ENCODE data around the gene RICTOR. TPM values are rescaled to one million over a fixed set of nuclear protein-coding genes. Genes with fewer than 3 reads are reported as not detected.
A peak's percentile ranks its signal among the peaks of the same experiment; 100 is the strongest.

Gene RICTOR
- total and polyA plus RNA-seq, 12 donors, result 3.1 to 88.3 (median 45.5) TPM

DNA sequence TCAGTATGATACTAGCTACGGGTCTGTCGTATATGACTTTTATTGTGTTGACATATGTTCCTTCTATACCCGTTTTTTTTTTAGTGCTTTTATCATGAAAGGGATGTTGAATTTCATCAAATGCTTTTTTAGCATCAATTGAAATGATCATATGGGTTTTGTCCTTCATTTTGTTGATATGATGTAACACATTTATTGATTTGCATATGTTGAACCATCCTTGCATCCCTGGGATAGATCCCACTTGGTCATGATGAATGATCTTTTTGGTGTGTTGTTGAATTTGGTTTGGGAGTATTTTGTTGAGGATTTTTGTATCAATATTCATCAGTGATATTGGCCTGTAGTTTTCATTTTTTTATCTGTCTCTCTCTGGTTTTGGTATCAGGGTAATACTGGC lies 177.4 kb downstream of the RICTOR start:
- TF ChIP-seq, protein P1, sequence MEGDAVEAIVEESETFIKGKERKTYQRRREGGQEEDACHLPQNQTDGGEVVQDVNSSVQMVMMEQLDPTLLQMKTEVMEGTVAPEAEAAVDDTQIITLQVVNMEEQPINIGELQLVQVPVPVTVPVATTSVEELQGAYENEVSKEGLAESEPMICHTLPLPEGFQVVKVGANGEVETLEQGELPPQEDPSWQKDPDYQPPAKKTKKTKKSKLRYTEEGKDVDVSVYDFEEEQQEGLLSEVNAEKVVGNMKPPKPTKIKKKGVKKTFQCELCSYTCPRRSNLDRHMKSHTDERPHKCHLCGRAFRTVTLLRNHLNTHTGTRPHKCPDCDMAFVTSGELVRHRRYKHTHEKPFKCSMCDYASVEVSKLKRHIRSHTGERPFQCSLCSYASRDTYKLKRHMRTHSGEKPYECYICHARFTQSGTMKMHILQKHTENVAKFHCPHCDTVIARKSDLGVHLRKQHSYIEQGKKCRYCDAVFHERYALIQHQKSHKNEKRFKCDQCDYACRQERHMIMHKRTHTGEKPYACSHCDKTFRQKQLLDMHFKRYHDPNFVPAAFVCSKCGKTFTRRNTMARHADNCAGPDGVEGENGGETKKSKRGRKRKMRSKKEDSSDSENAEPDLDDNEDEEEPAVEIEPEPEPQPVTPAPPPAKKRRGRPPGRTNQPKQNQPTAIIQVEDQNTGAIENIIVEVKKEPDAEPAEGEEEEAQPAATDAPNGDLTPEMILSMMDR (IDR thresholded peaks at IDR 0.05), result no peak
- ATAC-seq (no peak), DNase-seq (no peak)
- 87 to 90% methylated on average over 3 of the region's 3 CpGs for whole genome bisulfite sequencing, 2 donors
- H3K27ac ChIP-seq, result no peak overlapping the region
- no peaks in the 10 kb centered on the region for H3K4me1 ChIP-seq
- H3K36me3 ChIP-seq, result peaks cover 0 to 34% (median 0%) of the 10 kb centered on the region in 9 donors
- intact Hi-C loops (cut with DNase I), result no loop called here
- H3K4me3 ChIP-seq, result no peak overlapping the region
- H3K9me3 ChIP-seq, result peaks cover 0 to 39% (median 19%) of the 10 kb centered on the region in 11 donors
- no peaks in the 10 kb centered on the region for H3K27me3 ChIP-seq

DNA sequence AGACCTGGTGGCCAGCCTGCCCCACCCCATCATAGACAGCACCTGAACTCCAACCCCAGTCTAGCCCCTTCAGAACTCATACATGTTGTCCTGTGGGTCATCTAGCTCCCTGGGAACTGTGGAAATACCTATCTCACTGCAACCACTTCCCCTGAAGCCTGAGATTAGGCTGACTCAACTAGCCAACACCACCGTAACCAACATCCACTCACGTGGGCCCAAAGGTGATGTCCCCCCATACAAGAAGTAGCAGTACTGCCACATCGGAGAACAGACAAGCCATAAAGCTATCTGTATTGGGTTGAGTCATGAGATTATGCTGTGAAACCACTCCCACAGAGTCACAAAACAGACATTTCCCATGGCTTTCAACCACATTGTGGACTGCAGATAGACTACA lies 181.8 kb downstream of the RICTOR start:
- Histone ChIP-seq H3K27me3 (peaks cover 0 to 5% (median 0%) of the 10 kb centered on the region in 7 donors), H3K4me1 (no peaks in the 10 kb centered on the region), H3K4me3 (no peak overlapping the region), H3K27ac (no peak overlapping the region), H3K9me3 (peaks cover 0 to 38% (median 19%) of the 10 kb centered on the region in 11 donors), H3K36me3 (peaks cover 0 to 48% (median 0%) of the 10 kb centered on the region in 9 donors)
- WGBS, 2 donors, result 97% methylated on average over 3 of the region's 3 CpGs
- intact Hi-C loops (cut with DNase I), result no loop called here
- TF ChIP-seq, protein P1 (IDR thresholded peaks at IDR 0.05), result no peak
- no peak for ATAC-seq
- DNase-seq, result no peak

DNA sequence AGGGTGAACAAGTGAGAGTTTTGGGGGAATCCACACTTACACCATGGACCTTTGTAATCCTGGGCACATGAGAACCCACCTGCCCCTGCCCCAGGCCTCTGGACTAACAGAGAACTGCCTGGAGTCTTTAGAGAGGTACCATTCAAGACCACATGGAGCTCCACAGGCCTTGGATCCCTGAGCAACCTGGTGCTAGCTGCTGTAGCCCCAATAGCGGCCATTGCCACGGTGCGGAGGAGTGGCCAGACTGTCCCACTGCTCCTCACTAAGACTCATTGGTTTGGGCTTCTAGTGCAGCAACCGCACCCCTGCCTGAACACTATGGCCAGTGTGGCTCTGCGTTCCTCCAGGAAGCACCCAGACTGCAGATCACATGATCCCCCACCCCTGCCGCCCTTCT lies 182.6 kb downstream of the RICTOR start:
- Histone ChIP-seq H3K4me3 (no peak overlapping the region), H3K27me3 (peaks cover 0 to 5% (median 0%) of the 10 kb centered on the region in 7 donors), H3K36me3 (peaks cover 0 to 55% (median under 1%) of the 10 kb centered on the region in 9 donors), H3K9me3 (peaks cover 0 to 30% (median 16%) of the 10 kb centered on the region in 11 donors), H3K4me1 (no peaks in the 10 kb centered on the region), H3K27ac (no peak overlapping the region)
- ATAC-seq, result peak in 1 of 8 donors; percentile 22
- intact Hi-C loops (cut with DNase I), result no loop called here
- TF ChIP-seq, protein P1 (IDR thresholded peaks at IDR 0.05), result no peak
- no peak for DNase-seq
- WGBS, 2 donors, result 96 to 97% methylated on average over 6 of the region's 6 CpGs

DNA sequence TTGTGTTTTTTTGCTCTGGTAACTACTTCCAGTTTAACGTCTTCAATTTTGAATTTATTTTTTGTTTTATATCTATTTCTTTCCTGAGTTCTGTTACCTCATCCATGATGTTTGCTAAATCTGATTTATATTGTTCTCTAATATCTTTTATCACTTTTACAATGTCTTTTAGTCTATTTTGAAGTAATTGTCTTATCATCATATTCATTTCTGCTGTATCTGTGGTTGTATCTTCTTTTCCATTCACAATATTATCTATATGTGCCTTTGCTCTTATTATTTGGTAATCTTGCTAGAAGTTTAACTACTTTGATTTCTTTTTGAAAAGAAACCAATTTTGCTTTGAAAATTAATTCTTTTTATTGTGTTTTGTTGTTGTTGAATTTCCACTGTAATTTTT lies 184.8 kb downstream of the RICTOR start:
- TF ChIP-seq, protein P1 (IDR thresholded peaks at IDR 0.05), result no peak
- no peak overlapping the region for H3K27ac ChIP-seq
- H3K9me3 ChIP-seq, result peaks cover 0 to 9% (median 0%) of the 10 kb centered on the region in 11 donors
- H3K36me3 ChIP-seq, result peaks cover 0 to 76% (median 12%) of the 10 kb centered on the region in 9 donors
- DNase-seq, result no peak
- H3K27me3 ChIP-seq, result peaks cover 0 to 5% (median 0%) of the 10 kb centered on the region in 7 donors
- WGBS, 2 donors, result 94 to 96% methylated on average over 1 of the region's 1 CpG
- no peaks in the 10 kb centered on the region for H3K4me1 ChIP-seq
- no peak overlapping the region for H3K4me3 ChIP-seq
- no peak for ATAC-seq
- intact Hi-C loops (cut with DNase I), result no loop called here
